ENCODE data around the gene BRD3OS. TPM values are rescaled to one million over a fixed set of nuclear protein-coding genes. Genes with fewer than 3 reads are reported as not detected.

The BRD3OS gene
- total RNA-seq, 1 experiment from 2014 or later = 13.5 TPM

DNA sequence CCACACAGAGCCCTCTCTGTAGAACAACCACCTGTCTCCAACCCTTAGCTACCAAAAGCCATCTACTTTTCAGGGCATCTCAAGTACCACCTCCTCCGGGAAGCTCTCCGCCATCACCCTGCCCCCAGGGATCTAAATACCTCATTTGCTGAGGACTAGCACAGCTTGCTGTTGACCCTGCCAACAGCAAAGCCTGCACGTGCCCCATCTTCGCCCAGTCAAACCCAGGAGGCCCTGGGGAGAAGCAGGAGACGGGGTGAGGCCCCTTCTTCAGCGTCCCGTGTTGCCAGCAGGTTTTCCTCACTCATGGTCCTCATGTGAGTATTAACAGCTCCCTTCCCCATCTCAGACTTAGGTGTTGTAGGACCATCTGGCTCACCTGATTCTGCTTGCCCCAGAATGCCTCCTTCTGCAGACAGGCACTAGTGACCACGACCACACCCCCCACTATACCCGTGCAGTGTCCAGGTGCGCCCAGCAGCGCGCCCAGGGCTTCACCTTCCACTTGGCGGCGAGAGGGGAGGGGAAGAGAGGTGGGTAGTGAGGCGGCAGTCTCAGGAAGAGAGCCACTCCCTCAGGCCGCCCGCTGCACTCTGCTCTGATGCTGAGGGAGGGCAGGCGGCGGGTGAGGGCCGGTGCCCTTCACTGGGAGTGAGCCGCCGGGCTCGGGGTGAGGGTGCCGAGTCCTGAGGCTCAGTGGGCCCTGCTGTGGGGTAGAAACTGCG, 44.3 kb upstream of the BRD3OS start:
- no peaks in the 10 kb centered on the region for H3K4me1 ChIP-seq (ENCODE audit: insufficient read depth, low read length, poor library complexity, severe bottlenecking)
- TF ChIP-seq EZH2 (IDR thresholded peaks at IDR 0.05; ENCODE audit: borderline replicate concordance, low read depth, low read length, poor library complexity, severe bottlenecking) = no peak
- TF ChIP-seq, protein P1, sequence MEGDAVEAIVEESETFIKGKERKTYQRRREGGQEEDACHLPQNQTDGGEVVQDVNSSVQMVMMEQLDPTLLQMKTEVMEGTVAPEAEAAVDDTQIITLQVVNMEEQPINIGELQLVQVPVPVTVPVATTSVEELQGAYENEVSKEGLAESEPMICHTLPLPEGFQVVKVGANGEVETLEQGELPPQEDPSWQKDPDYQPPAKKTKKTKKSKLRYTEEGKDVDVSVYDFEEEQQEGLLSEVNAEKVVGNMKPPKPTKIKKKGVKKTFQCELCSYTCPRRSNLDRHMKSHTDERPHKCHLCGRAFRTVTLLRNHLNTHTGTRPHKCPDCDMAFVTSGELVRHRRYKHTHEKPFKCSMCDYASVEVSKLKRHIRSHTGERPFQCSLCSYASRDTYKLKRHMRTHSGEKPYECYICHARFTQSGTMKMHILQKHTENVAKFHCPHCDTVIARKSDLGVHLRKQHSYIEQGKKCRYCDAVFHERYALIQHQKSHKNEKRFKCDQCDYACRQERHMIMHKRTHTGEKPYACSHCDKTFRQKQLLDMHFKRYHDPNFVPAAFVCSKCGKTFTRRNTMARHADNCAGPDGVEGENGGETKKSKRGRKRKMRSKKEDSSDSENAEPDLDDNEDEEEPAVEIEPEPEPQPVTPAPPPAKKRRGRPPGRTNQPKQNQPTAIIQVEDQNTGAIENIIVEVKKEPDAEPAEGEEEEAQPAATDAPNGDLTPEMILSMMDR (conservative IDR thresholded peaks at IDR 0.05; ENCODE audit: low read depth, low read length) = no peak
- no peak overlapping the region for H3K27ac ChIP-seq (ENCODE audit: low read depth, low read length, poor library complexity, severe bottlenecking)
- no TSS peak for BruUV-seq (replicated peaks)
- ChIA-PET CTCF (interaction anchor here (0.5 kb wide), 1 partner anchor 77 kb away, joined by 3 read pairs; no protein-coding TSS in a partner anchor), POLR2A (ENCODE audit: low non-redundant PET) (no interaction called here)
- no peaks in the 10 kb centered on the region for H3K9me3 ChIP-seq (ENCODE audit: low read depth, low read length, poor library complexity, severe bottlenecking)
- H3K4me3 ChIP-seq (ENCODE audit: low read depth, low read length, poor library complexity, severe bottlenecking) = no peak overlapping the region
- intact Hi-C loops (cut with micrococcal nuclease; ENCODE audit: unreplicated experiment) = no loop called here
- DNase-seq (ENCODE audit: low spot score) = no peak
- no peaks in the 10 kb centered on the region for H3K27me3 ChIP-seq (replicated peaks; ENCODE audit: insufficient read depth, low read depth, low read length, poor library complexity)
- no peaks in the 10 kb centered on the region for H3K36me3 ChIP-seq (ENCODE audit: insufficient read depth, low read length, poor library complexity, severe bottlenecking)

DNA sequence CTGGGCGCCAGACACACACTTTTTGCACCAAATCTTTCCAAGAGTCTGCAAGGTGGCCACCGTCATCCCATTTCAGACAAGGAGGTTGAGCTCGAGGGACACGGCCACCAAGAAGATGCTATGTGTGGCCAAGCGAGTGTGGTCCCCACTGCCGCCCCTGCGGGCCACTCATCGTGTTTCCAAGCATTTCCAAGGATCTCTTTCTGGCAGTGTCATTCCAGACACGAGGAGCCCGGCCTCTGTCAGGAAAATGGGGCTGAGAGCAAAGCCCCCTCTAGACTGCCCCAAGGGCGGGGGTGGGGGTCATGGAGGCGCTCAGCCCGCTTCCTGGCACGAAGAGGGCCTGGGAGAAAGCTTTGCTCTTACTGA, 43.7 kb upstream of the BRD3OS start:
- Histone ChIP-seq H3K36me3 (ENCODE audit: insufficient read depth, low read length, poor library complexity, severe bottlenecking) (no peaks in the 10 kb centered on the region), H3K9me3 (ENCODE audit: low read depth, low read length, poor library complexity, severe bottlenecking) (no peaks in the 10 kb centered on the region), H3K27me3 (replicated peaks; ENCODE audit: insufficient read depth, low read depth, low read length, poor library complexity) (no peaks in the 10 kb centered on the region), H3K4me3 (ENCODE audit: low read depth, low read length, poor library complexity, severe bottlenecking) (no peak overlapping the region), H3K4me1 (ENCODE audit: insufficient read depth, low read length, poor library complexity, severe bottlenecking) (no peaks in the 10 kb centered on the region), H3K27ac (ENCODE audit: low read depth, low read length, poor library complexity, severe bottlenecking) (no peak overlapping the region)
- ChIA-PET CTCF (no interaction called here), POLR2A (ENCODE audit: low non-redundant PET) (no interaction called here)
- no peak for DNase-seq (ENCODE audit: low spot score)
- TF ChIP-seq, protein P1 (conservative IDR thresholded peaks at IDR 0.05; ENCODE audit: low read depth, low read length) = no peak
- no peak for TF ChIP-seq EZH2 (IDR thresholded peaks at IDR 0.05; ENCODE audit: borderline replicate concordance, low read depth, low read length, poor library complexity, severe bottlenecking)
- no TSS peak for BruUV-seq (replicated peaks)
- intact Hi-C loops (cut with micrococcal nuclease; ENCODE audit: unreplicated experiment) = no loop called here

DNA sequence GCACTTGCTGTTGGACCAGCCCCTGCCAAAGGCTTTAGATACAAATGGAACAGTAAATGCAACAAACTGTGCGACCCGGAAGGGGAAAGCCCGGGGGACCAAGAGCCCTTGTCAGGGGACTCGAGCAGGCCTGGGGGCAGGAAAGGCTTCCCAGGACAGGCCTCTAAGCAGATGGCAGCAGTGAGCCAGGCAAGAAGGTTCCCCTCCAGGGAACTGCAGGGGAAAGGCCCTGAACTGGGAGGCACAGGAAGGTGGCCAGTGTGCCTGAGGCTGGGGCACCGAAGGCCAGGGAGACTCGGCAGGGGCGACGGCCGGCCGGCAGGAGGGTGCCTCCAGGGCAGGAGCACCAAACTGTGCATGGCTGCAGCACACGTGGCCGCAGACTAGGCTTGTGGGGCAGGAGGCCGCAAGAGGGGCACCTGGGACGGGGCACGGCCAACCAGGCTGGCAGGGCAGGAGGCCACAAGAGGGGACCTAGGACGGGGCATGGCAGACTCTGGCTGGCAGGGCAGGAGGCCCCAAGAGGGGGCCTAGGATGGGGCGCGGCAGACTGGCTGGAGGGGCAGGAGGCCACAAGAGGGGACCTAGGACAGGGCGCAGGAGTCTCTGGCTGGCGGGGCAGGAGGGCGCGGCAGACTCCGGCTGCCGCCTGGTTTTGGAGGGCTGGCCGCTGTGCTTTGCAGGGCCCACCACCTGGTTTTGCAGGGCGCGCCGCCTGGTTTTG, 43.2 kb upstream of the BRD3OS start:
- BruUV-seq (replicated peaks) = no TSS peak
- CTCF ChIA-PET = no interaction called here

More for the DNA sequence above, 43.2 kb upstream of the BRD3OS start:
- TF ChIP-seq, protein P1 (conservative IDR thresholded peaks at IDR 0.05; ENCODE audit: low read depth, low read length) = no peak
- intact Hi-C loops (cut with micrococcal nuclease; ENCODE audit: unreplicated experiment) = no loop called here
- Histone ChIP-seq H3K9me3 (ENCODE audit: low read depth, low read length, poor library complexity, severe bottlenecking) (no peaks in the 10 kb centered on the region), H3K27me3 (replicated peaks; ENCODE audit: insufficient read depth, low read depth, low read length, poor library complexity) (no peaks in the 10 kb centered on the region), H3K4me3 (ENCODE audit: low read depth, low read length, poor library complexity, severe bottlenecking) (no peak overlapping the region), H3K27ac (ENCODE audit: low read depth, low read length, poor library complexity, severe bottlenecking) (no peak overlapping the region), H3K36me3 (ENCODE audit: insufficient read depth, low read length, poor library complexity, severe bottlenecking) (no peaks in the 10 kb centered on the region), H3K4me1 (ENCODE audit: insufficient read depth, low read length, poor library complexity, severe bottlenecking) (no peaks in the 10 kb centered on the region)
- no peak for DNase-seq (ENCODE audit: low spot score)
- POLR2A ChIA-PET (ENCODE audit: low non-redundant PET) = no interaction called here
